ENCODE measurements around the gene PDIA2. TPM values are rescaled to one million over a fixed set of nuclear protein-coding genes. Genes with fewer than 3 reads are reported as not detected.
"Not testable (repeated sequence)": the region's sequence is repeated elsewhere in the genome, so short reads cannot be mapped to it uniquely, and the experiment has no call there.

The PDIA2 gene
- total and polyA plus RNA-seq, 5 donors = 0.91 to 10.0 (median 2.1) TPM

GRCh38 chr16:334164-334832, 51.3 kb downstream of the PDIA2 start:
- H3K4me1 ChIP-seq (ENCODE audit: control insufficient read depth, insufficient read depth, low read length); H3K27ac ChIP-seq (ENCODE audit: low read length); H3K9me3 ChIP-seq (ENCODE audit: control insufficient read depth, low read length); H3K27me3 ChIP-seq (ENCODE audit: control insufficient read depth, insufficient read depth); H3K4me3 ChIP-seq (ENCODE audit: low read length); ATAC-seq; intact Hi-C loops (cut with DNase I): not testable (repeated sequence)
- WGBS = 99% methylated on average over 5 of the region's 5 CpGs
- peak in 1 of 3 donors; percentile 12 for DNase-seq

GRCh38 chr16:334861-335632, 52.1 kb downstream of the PDIA2 start:
- H3K27me3 ChIP-seq (ENCODE audit: control insufficient read depth, insufficient read depth); H3K4me1 ChIP-seq (ENCODE audit: control insufficient read depth, insufficient read depth, low read length); ATAC-seq; intact Hi-C loops (cut with DNase I); H3K27ac ChIP-seq (ENCODE audit: low read length); H3K4me3 ChIP-seq (ENCODE audit: low read length); H3K9me3 ChIP-seq (ENCODE audit: control insufficient read depth, low read length): not testable (repeated sequence)
- DNase-seq = peak in 1 of 3 donors; percentile 5
- WGBS = 85% methylated on average over 11 of the region's 11 CpGs

GRCh38 chr16:336269-336668, 53.3 kb downstream of the PDIA2 start:
- H3K4me3 ChIP-seq (ENCODE audit: low read length) = no peak overlapping the region
- no peak for ATAC-seq
- 86% methylated on average over 11 of the region's 11 CpGs for WGBS
- intact Hi-C loops (cut with DNase I) = no loop called here
- no peak overlapping the region for H3K27ac ChIP-seq (ENCODE audit: low read length)
- peak in 1 of 3 donors; percentile 44 for DNase-seq
- H3K9me3 ChIP-seq (ENCODE audit: control insufficient read depth, low read length) = no peaks in the 10 kb centered on the region
- H3K27me3 ChIP-seq (ENCODE audit: control insufficient read depth, insufficient read depth) = no peaks in the 10 kb centered on the region
- peaks cover 6% of the 10 kb centered on the region for H3K4me1 ChIP-seq (ENCODE audit: control insufficient read depth, insufficient read depth, low read length)

Other genes with a start within 250 kb of the PDIA2 start
- 10 to 100 TPM in 3 of 4 donors, 1 to 10 TPM in 1; 9.8 to 13.4 (median 11.6) TPM for gene POLR3K, start 229.6 kb upstream of the PDIA2 start, total RNA-seq
- gene POLR3K, start 229.6 kb upstream of the PDIA2 start, polyA plus RNA-seq = 11.2 TPM
- 10 to 100 TPM; 54.8 to 71.4 (median 62.3) TPM for gene SNRNP25, start 229.3 kb upstream of the PDIA2 start, total RNA-seq
- gene SNRNP25, start 229.3 kb upstream of the PDIA2 start, polyA plus RNA-seq = 108 TPM
- 10 to 100 TPM; 20.4 to 26.7 (median 24.2) TPM for gene RHBDF1, start 210.5 kb upstream of the PDIA2 start, total RNA-seq
- 29.6 TPM for gene RHBDF1, start 210.5 kb upstream of the PDIA2 start, polyA plus RNA-seq
- 10 to 100 TPM; 31.8 to 39.3 (median 37.9) TPM for gene MPG, start 204.9 kb upstream of the PDIA2 start, total RNA-seq
- 56.8 TPM for gene MPG, start 204.9 kb upstream of the PDIA2 start, polyA plus RNA-seq
- gene NPRL3, start 144.5 kb upstream of the PDIA2 start, total RNA-seq = 10 to 100 TPM; 19.9 to 25.6 (median 22.7) TPM
- gene NPRL3, start 144.5 kb upstream of the PDIA2 start, polyA plus RNA-seq = 17.9 TPM
- gene HBZ, start 130.5 kb upstream of the PDIA2 start, total RNA-seq = not detected
- not detected for gene HBZ, start 130.5 kb upstream of the PDIA2 start, polyA plus RNA-seq
- not detected for gene HBM, start 117.2 kb upstream of the PDIA2 start, total RNA-seq
- gene HBM, start 117.2 kb upstream of the PDIA2 start, polyA plus RNA-seq = not detected
- gene HBA2, start 110.3 kb upstream of the PDIA2 start, total RNA-seq = 100 to 1,000 TPM in 1 of 4 donors, 10 to 100 TPM in 3; 38.4 to 111 (median 51.4) TPM
- gene HBA2, start 110.3 kb upstream of the PDIA2 start, polyA plus RNA-seq = 5.2 TPM
- gene HBA1, start 106.5 kb upstream of the PDIA2 start, total RNA-seq = 100 to 1,000 TPM in 1 of 4 donors, 10 to 100 TPM in 3; 38.3 to 130 (median 70.9) TPM
- gene HBA1, start 106.5 kb upstream of the PDIA2 start, polyA plus RNA-seq = 4.8 TPM
- gene HBQ1, start 102.7 kb upstream of the PDIA2 start, total RNA-seq = not detected
- gene HBQ1, start 102.7 kb upstream of the PDIA2 start, polyA plus RNA-seq = not detected
- 10 to 100 TPM; 28.1 to 32.0 (median 30.2) TPM for gene LUC7L, start 53.7 kb upstream of the PDIA2 start, total RNA-seq
- 32.1 TPM for gene LUC7L, start 53.7 kb upstream of the PDIA2 start, polyA plus RNA-seq
- gene FAM234A, start 48.3 kb upstream of the PDIA2 start, total RNA-seq = 100 to 1,000 TPM; 131 to 145 (median 139) TPM
- 171 TPM for gene FAM234A, start 48.3 kb upstream of the PDIA2 start, polyA plus RNA-seq
- 10 to 100 TPM; 11.6 to 23.8 (median 17.6) TPM for gene RGS11, start 7.2 kb upstream of the PDIA2 start, total RNA-seq
- gene RGS11, start 7.2 kb upstream of the PDIA2 start, polyA plus RNA-seq = 15.5 TPM
- gene ARHGDIG, start 2.6 kb upstream of the PDIA2 start, total RNA-seq = 10 to 100 TPM in 1 of 4 donors, 1 to 10 TPM in 3; 3.5 to 11.3 (median 4.9) TPM
- 7.7 TPM for gene ARHGDIG, start 2.6 kb upstream of the PDIA2 start, polyA plus RNA-seq
- gene AXIN1, start 69.6 kb downstream of the PDIA2 start, total RNA-seq = 10 to 100 TPM in 3 of 4 donors, 1 to 10 TPM in 1; 8.4 to 12.2 (median 10.6) TPM
- 10.2 TPM for gene AXIN1, start 69.6 kb downstream of the PDIA2 start, polyA plus RNA-seq
- 10 to 100 TPM; 63.9 to 74.9 (median 69.3) TPM for gene MRPL28, start 87.4 kb downstream of the PDIA2 start, total RNA-seq
- gene MRPL28, start 87.4 kb downstream of the PDIA2 start, polyA plus RNA-seq = 130 TPM
- 10 to 100 TPM; 28.0 to 39.5 (median 34.8) TPM for gene PGAP6, start 98.8 kb downstream of the PDIA2 start, total RNA-seq
- 33.2 TPM for gene PGAP6, start 98.8 kb downstream of the PDIA2 start, polyA plus RNA-seq
- gene NME4, start 114.0 kb downstream of the PDIA2 start, total RNA-seq = 10 to 100 TPM; 49.7 to 86.4 (median 66.0) TPM
- 73.1 TPM for gene NME4, start 114.0 kb downstream of the PDIA2 start, polyA plus RNA-seq
- gene DECR2, start 118.7 kb downstream of the PDIA2 start, total RNA-seq = 10 to 100 TPM in 3 of 4 donors, 1 to 10 TPM in 1; 8.6 to 14.6 (median 13.3) TPM
- gene DECR2, start 118.7 kb downstream of the PDIA2 start, polyA plus RNA-seq = 14.3 TPM
- 10 to 100 TPM; 32.2 to 44.6 (median 38.4) TPM for gene RAB11FIP3, start 142.5 kb downstream of the PDIA2 start, total RNA-seq
- gene RAB11FIP3, start 142.5 kb downstream of the PDIA2 start, polyA plus RNA-seq = 25.1 TPM
- gene CAPN15, start 244.5 kb downstream of the PDIA2 start, total RNA-seq = 10 to 100 TPM; 15.4 to 22.1 (median 19.6) TPM
- 16.9 TPM for gene CAPN15, start 244.5 kb downstream of the PDIA2 start, polyA plus RNA-seq